HG03457 (cell line): Measurements from ENCODE around the gene NAP1L4.
A peak's percentile ranks its signal among the peaks of the same experiment; 100 is the strongest.

Experiments used
- ATAC-seq: cut with Tn5 transposase; IDR thresholded peaks from one replicate; pipeline ENCODE4 v1.9.1; 2021; ENCODE audit warnings: moderate number of reproducible peaks; ENCODE audit not compliant: unreplicated experiment

NAP1L4 gene

DNA sequence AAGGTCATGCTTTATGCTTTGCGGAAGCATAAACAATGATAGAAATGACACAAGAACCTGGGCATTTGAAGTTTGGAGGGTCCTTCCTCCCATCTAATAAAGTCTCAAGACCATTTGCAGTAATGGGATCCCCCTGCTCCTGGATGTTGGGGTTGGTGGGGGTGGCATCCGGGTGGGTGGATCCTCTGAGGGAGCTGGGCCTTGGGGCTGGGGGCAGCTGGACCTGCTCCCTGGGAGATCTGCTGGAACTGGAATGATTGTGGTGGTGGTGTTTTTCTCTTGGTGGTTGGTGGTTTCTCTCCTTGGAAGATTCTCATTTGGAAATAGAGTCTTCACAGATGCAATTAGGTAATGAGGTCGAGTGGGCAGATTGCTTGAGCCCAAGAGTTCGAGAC is 2.2 kb upstream of the NAP1L4 start:
- no peak for ATAC-seq

DNA sequence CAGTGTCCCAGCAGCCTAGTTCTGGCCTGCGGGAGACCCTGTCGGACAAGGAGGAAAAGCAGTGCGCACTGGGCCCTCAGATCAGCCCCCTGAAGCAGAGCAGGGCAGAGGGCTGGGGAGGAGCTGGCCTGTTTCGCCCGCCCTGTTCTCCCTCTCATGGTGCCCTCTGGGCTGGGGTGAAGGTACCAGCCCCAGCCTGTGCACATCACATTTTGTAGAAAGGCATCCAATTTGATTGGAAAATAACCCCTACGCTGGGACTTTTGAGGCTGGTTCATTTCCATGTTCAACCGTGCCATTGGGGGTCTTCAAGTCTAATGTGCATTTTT is 832 bp upstream of the NAP1L4 start:
- ATAC-seq = no peak

DNA sequence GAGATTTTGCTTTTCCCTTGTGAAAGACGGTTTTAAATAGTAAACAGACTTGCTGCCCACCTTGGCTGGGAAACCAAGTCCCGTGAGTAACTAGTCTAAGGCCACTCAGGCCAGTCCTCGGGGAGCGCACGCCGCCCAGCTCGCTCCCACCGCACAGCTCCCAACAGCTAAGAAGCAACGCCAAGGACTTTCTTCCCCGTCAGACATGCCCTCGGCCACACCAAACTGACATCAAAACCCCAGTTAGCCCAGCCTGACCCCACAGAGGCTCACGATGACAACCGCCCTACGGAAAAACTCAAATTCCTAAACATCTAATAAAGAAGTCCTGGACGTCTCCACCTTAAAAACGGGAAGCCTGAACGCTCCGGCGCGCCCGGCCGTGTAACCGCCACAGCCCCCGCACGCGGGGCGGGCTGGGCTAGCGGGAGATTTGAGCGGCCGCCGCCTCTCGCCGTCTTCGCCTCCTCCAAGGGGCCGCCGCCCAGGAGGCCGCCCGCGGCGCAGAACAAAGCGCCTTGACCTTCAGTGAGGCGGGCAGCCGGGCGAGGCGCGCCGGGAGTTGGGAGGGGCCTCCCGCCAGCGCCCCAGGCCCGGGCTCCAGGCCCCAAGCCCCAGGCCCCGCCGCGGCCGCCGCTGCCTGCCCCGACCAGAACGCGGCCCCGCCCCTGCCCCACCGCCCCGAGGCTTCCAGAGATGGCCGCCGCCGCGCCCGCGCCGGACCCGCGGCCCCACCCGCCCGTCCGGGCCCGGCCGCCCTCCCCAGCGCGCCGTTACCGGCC is 486 bp downstream of the NAP1L4 start:
- ATAC-seq = peak; percentile 10

DNA sequence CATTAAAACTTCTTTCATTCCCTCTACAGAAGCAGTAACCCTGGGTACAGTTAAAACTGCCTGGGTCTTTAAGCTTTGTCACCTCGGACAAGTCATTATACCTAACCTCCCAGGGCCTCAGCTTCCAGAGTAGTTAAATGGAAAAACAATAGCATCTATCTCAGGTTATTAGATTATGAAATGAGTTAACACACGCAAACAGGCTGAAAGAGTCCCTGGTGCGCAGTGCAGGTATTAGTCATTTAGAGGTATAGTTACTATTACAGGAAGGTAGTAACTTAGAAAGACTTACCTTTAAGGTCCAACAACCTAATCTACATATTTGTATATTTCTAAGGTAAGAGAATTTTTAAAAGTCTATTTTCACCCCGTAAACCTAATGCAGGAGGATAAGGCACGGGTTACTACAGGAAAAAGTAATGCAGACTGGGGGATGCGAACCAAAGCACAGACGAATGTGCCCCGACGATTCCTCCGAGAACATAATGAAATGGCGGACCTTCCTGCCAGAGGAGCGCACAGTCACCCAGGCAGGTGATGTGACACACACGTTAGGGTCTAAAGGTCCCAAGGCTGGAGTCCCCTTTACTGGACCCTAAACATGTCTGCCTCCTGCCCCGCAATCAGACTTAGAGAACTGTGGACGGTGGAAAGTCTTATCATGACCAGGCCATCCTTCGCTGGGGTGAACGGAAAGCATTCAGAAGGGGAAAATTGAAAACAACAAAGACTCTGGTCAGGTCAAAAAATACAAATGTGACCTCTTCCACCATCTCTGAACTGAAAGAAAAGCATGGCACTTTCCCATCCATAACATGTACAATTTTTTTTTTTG is 1.3 kb downstream of the NAP1L4 start:
- no peak for ATAC-seq

DNA sequence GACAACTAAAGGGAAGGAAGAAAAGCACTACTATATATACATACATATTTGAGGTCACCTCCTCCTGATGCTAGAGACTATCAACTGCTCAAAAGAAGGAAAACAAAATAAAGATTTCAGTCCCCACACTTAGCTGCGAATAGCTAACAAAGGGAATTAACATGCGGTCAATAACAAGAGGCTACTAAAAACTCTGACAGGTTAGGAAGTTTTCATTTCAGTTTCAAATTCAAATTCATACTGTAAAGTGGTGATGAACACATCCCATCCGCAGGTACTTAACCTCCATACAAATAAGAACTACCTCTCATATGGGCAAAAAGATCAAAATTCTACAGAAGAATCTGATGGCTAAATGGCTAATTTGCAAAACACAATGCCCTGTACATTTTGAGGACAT is 2.6 kb downstream of the NAP1L4 start:
- no peak for ATAC-seq

DNA sequence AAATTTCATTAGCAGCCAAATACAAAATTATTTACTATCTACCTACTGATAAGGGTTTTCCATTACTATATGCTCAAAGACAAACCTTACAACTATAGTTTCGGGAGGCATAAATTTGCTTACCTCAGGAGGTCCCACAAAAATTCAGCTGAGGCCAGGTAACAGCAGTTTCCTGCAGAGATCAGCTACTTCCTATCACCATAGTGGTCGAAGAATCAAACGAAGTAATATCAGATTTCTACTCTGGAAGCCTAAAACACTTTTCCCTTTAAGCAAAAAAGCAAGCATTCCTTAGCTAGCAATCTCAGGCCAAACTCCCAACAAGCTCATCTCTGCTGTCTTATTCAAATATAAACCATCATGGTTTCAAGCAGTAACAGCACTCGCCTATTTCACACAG is 3.1 kb downstream of the NAP1L4 start:
- no peak for ATAC-seq

DNA sequence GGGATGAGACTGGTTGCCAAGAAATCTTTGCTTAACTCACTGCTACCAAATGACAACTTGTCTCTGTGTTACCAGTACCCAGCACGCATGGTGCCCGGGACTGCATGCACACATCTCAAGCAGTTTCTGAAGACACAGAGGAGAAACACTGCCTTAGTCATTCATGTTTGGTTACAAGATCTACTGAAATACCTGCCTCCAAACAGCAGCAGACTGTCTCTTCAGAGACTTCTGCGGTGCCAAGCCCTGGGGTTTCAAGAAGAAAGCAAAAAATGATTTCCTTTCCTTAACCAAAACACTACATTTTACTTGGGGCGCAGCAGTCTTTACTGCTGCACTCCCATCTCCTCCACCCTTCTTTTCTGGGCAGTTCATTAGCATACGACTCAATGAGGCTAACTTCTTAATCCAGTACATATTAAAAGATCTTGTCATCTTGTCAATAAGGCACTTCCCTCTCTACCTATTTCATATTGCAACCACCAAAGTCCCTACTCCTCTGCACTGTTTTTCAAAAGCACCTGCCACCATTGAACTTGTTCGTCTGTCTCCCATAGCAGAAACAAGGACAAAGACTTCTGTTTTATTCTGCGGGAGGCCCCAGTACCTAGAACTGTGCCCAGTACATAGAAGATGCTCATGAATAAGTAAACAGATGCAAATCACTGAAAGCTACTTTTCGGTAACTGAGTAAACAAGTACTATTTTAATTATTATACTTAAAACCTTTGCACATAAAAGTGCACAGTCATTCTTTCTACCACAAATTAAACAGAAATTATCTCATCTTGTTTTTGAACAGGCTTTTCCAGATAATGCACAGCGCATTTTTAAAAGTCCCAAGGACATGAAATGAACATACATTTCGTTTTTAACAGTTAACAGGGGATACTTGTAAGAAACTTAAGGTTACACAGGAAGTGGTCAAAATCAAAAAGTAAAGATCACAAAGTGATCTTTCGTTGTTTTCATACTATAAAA is 4.0 kb downstream of the NAP1L4 start:
- no peak for ATAC-seq

DNA sequence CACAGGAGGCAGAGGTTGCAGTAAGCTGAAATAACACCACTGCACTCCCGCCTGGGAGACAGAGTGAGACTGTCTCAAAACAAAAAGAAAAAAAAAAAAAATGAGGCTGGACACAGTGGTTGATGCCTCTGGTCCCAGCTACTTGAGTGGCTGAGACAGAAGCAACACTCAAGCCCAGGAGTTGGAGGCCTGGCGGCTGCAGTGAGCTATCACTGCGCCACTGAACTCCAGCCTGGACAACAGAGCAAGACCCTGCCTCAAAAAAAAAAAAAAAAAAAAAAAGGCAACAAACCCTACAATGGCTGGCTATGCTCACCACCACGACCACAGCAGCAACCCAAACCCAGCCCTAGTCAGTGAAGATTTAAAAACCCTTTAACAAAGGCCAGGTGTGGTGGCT is 8.2 kb downstream of the NAP1L4 start:
- ATAC-seq = no peak

DNA sequence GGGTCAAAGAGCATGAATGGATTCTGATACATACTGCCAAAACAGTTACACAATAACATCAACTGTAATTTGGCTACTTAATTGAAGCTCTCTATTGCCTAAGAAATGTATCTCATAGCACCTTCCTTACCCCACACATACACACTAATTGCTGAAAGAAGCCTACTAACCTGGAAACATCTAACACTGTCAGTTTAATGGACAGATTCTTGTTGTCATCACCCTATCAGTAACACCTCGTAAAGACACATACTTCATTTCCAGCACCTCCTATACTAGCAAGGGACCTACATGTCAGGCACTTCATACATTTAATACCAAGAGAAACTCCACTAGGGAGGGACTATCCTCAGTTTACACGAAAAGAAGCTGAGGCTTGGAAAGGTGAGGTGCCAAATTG is 9.9 kb downstream of the NAP1L4 start:
- no peak for ATAC-seq

DNA sequence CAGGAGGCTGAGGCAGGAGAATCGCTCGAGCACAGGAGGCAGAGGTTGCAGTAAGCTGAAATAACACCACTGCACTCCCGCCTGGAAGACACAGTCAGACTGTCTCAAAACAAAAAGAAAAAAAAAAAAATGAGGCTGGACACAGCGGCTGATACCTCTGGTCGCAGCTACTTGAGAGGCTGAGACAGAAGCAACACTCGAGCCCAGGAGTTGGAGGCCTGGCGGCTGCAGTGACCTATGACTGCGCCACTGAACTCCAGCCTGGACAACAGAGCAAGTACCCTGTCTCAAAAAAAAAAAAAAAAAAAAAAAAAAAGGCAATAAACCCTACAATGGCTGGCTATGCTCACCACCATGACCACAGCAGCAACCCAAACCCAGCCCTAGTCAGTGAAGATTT is 11.0 kb downstream of the NAP1L4 start:
- ATAC-seq = no peak

DNA sequence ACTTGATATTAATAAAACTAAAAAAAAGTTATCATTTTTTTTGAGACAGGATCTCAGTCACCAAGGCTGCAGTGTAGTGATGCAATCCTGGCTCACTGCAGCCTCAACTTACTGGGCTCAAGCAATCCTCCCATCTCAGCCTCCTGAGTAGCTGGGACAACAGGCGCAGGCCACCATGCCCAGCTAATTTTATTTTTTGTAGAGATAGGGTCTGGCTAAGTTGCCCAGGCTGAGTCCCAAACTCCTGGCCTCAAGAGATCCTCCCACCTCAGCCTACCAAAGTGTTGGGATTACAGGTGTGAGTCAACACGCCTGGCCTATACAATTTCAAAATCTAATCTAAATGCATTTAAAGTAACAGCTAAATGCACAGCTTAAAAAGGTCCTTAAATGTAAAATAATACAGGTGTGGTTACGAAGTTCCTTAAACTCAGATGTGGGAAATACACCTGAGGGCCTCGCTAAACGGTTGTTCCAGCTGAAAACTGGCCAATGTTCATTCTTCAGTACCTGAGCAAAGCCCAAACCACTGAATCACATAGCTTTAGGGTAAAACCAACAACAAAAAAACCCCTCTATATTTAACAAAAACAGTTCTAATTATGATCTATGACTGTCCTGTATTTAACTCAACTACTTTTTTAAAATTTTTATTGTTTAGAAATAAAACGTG is 11.8 kb downstream of the NAP1L4 start:
- no peak for ATAC-seq

DNA sequence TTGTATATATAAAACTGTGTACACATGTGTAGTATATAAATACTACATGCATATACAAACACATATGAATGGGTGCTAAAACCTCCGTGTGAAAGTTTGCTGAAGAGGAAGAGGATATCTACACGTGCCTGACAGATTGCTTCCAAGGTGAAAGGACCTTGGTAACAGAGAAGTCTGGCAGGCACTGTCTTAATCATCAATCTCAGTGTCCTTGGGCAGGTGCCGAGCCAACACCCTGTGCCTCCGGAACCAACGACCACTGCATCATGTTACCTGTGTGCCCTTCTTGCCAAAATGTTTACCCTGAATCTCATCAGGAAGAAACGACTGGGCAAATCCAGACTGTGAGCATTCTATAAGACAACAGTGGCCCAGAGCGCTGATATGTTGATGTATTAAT is 15.0 kb downstream of the NAP1L4 start:
- ATAC-seq = no peak

DNA sequence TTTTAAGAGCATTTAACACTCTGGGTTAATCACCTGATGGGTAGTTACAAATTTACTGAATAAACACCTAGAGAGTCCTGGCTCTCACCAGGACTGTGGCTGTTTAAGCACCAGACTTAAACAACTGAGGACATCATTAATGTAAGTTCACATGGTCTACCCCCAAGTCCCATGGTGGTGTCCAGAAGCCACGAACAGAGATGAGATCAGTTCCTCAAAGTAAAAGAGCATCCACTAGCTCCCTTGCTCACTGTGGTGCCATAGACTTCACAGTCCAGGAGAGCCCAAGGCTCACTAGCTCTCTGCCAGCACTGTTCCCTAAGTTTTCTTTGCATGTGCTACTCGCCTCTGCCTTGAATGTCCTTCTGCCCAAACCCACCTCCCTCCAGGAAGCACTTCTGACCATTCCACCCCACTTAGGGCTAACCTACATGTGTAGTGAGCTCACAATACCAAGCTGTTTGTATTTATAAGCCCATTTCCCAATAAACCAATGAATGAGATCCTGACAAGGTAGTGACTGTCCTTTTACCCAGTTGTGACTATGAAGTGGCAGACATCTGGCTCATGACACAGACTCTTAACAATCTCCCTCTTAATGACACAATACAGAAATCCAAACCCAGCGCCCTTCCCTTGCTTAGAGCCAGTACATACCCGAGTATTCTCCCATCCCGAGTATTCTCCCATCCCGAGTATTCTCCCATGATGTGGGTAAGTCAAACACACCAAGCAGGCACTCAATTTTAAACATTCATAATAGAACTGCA is 15.7 kb downstream of the NAP1L4 start:
- ATAC-seq = no peak

DNA sequence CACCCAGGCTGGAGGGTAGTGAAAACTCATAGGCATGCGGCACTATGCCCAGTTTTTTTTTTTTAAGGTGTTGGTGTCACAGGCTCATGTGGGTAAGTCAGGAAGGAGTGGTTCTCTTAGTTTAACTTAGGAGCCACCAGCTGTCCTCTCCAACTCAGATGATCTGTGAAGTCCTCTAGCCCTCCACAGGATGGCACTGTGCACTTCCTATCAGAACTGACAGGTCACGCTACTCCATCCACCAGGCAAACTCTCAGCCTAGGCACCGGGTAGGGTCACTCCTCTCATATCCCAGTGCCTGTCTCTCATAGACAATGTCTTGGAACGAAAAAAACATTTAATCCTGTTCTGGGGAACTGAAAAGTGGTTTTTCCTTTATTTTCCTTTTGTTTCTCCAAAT is 16.5 kb downstream of the NAP1L4 start:
- ATAC-seq = no peak

DNA sequence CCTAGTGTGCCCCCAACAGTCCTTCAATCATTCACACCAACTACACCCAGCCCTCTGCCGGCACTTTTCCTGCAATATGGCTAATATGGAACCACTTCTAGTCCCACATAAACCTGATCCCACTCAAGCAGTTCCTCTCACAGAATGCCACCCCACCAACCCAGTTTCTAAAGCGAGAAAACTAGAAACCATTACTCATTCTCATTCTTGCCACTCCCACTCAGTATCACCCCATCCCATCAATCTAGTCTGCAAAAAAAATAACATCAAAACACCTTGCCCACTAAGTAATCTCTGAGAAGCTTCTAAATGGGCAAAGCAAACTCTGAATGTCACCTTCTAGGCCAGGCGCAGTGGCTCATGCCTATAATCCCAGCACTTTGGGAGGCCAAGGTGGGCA is 17.9 kb downstream of the NAP1L4 start:
- no peak for ATAC-seq

DNA sequence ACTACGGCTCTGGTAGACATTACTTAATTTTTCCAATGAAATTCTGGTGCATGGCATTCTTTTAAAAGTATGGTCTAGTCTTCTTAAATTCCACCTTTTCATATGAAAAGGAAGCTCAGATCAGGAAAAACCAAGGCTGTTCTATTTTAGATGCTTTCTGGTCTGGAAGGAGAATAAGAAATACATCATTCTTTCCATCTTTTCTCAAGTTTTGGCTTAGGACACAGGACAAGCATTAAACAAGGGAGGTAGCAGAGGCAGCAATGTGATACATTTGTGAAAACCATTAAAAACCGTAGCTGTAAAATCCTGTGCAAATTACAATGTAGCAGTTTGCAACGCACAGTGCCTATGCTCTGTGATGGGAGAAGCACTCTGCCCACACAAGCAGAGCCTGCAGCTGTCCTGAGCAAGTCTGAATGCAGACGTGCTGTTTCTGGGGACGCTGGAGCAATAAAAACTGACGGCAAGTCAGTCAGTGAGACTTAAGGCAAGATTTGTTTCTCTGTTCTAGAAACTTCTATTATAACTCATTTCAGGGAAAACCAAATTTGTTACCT is 23.7 kb downstream of the NAP1L4 start:
- ATAC-seq = no peak

DNA sequence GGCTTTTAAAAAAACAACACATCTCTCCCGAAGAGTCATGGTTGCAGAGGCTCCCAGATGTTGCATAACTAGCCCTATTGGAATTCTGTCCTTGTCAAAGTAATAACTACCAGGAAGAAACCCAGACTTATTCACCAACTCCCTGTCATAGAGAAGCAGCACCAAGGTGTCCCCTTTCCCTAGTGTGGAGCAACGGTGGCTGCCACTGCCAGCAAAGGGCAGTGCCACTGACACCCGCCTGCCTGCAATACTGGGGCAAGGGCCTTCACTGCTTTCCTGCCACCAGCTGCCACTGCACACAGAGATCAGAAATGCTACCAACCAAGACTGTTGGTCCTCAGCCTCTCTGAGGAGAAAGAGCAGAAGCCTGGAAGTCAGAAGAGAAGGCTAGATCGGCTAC is 27.3 kb downstream of the NAP1L4 start:
- no peak for ATAC-seq

DNA sequence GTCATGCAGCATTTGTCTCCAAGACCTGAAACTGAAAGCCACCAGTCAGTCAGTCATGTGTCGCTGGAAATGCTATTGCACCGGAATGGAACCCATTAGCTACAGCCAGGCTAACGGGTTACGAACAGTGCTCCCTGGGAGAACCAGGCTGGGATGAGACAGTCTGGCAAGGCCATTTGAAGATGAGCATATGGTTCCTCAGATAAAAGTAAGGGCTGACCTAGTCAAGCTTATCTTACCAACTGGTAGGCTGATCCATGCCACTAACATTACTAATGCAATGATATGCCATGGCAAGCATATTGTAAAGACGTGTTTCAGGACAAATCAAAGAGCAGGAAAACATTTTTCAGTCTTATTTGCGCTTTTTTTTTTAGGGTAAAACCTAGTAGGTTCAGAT is 28.4 kb downstream of the NAP1L4 start:
- no peak for ATAC-seq

DNA sequence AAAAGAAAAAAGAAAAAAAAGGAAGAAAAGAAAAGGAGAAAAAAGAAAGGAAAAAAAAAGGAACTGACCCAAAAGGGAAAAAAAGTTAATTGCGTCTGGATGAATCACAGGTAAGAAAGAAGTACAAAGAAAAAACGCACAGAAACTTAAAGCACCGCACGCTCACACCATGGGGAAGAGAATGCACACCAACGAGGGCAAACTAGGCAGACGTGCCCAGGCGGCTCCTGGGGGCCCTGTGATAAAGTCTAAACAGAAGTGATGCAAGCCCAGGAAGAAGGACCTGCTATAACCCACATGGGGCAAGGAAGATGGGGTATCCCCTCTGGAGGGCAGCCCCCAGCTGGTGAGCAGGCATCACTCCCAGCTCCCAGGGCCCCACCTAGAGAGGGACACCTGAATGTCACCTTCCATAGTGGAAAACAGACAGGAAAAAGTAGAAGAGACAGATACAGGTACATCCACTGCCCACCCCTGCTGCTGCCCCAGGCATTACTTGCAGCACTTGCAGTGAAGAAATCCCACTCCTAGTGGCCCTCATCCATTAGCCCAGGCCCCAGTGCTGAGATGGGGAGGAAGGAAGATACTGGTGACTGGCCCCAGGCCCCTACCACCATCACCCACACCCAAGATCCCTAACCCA is 28.9 kb downstream of the NAP1L4 start:
- no peak for ATAC-seq
